Putamen (tissue), 1 donor: ENCODE results near the gene TAS1R1.
A peak's percentile ranks its signal among the peaks of the same experiment; 100 is the strongest.

Experiments
- DNase-seq: peaks from one replicate; pipeline ENCODE4 v3.0.0-alpha.2; 2016; ENCODE audit warnings: low spot score

TAS1R1 gene

GRCh38 chr1:6554907-6555778 is at the start of gene TAS1R1:
TAS1R1 (plus strand) TSS chr1:6555307; CDS start chr1:6555374, 67 bp downstream.
- DNase-seq, result peak; percentile 20

GRCh38 chr1:6505367-6506209 is 49.5 kb upstream of the TAS1R1 start:
- no peak for DNase-seq

GRCh38 chr1:6506210-6507036 is 48.7 kb upstream of the TAS1R1 start:
- no peak for DNase-seq

GRCh38 chr1:6507037-6507428 is 48.1 kb upstream of the TAS1R1 start:
- DNase-seq, result no peak

GRCh38 chr1:6507461-6507911 is 47.6 kb upstream of the TAS1R1 start:
- DNase-seq, result no peak

- DNase-seq, result no peak
These were observed 46.8 kb upstream of the TAS1R1 start for GRCh38 chr1:6508154-6508815.

GRCh38 chr1:6508816-6509189 is 46.3 kb upstream of the TAS1R1 start:
- no peak for DNase-seq

- no peak for DNase-seq
These were observed 45.7 kb upstream of the TAS1R1 start for GRCh38 chr1:6509220-6509918.

- DNase-seq, result no peak
These were observed 45.2 kb upstream of the TAS1R1 start for GRCh38 chr1:6509919-6510291.

- no peak for DNase-seq
These were observed 44.6 kb upstream of the TAS1R1 start for GRCh38 chr1:6510493-6510892.

GRCh38 chr1:6511056-6511455 is 44.1 kb upstream of the TAS1R1 start:
- no peak for DNase-seq

- no peak for DNase-seq
These were observed 43.4 kb upstream of the TAS1R1 start for GRCh38 chr1:6511561-6512244.

- DNase-seq, result no peak
These were observed 42.7 kb upstream of the TAS1R1 start for GRCh38 chr1:6512245-6512907.

- DNase-seq, result no peak
These were observed 42.2 kb upstream of the TAS1R1 start for GRCh38 chr1:6512908-6513280.

GRCh38 chr1:6513320-6513801 is 41.7 kb upstream of the TAS1R1 start:
- DNase-seq, result no peak

- no peak for DNase-seq
These were observed 39.3 kb upstream of the TAS1R1 start for GRCh38 chr1:6515771-6516170.

GRCh38 chr1:6517435-6517851 is 37.7 kb upstream of the TAS1R1 start:
- no peak for DNase-seq

GRCh38 chr1:6519491-6519934 is 35.6 kb upstream of the TAS1R1 start:
- no peak for DNase-seq

- peak; percentile 46 for DNase-seq
These were observed 35.0 kb upstream of the TAS1R1 start for GRCh38 chr1:6519935-6520671.
